H1 (cell line): ENCODE results near the gene ITGB2. TPM values are rescaled to one million over a fixed set of nuclear protein-coding genes. Genes with fewer than 3 reads are reported as not detected.

ENCODE experiments used
- BRCA1 ChIP-seq: IDR thresholded peaks from 2 replicates; pipeline ENCODE4 v1.6.1; 2012; ENCODE audit warnings: low read depth, low read length, improper control_type of control experiment
- CBX8 ChIP-seq: fragments of 300-800, 300-1000 bp; sonication (generic); IDR thresholded peaks from 2 replicates; pipeline ENCODE4 v1.7.1; 2016; ENCODE audit warnings: low read depth, low read length, borderline replicate concordance
- HDAC2 ChIP-seq, 2 experiments: fragments of 300-600 bp in 1 of 2; sonication (generic) in 1 of 2; IDR thresholded peaks; 2 replicates each; pipeline ENCODE4 v1.6.1; 2011 to 2012; ENCODE audit warnings: low read depth in 2 of 2, low read length in 2 of 2, mild to moderate bottlenecking in 2 of 2, moderate library complexity in 2 of 2, borderline replicate concordance in 1 of 2, inconsistent platforms in 1 of 2
- NRF1 ChIP-seq: IDR thresholded peaks from 2 replicates; pipeline ENCODE4 v1.6.1; 2011; ENCODE audit warnings: mild to moderate bottlenecking, low read depth, low read length, improper control_type of control experiment
- POLR2AphosphoS5 ChIP-seq: IDR thresholded peaks from 2 replicates; pipeline ENCODE4 v1.6.1; 2011; ENCODE audit warnings: low read depth, low read length
- SAP30 ChIP-seq: fragments of 300-600 bp; sonication (generic); IDR thresholded peaks from 2 replicates; pipeline ENCODE4 v1.7.1; 2012; ENCODE audit warnings: low read length, moderate library complexity, mild to moderate bottlenecking, inconsistent platforms; ENCODE audit not compliant: insufficient read depth, insufficient replicate concordance
- SIRT6 ChIP-seq: IDR thresholded peaks from one replicate; pipeline ENCODE4 v1.7.1; 2012; ENCODE audit warnings: low read length, inconsistent platforms
- polyA plus RNA-seq, 7 experiments: library from polyadenylated mRNA; depleted of rRNA in 3 of 7; stranded (reverse) in 5 of 7; unstranded in 2 of 7; fragments of >200 nt in 5 of 7; fragments of 200-250 nt in 2 of 7; gene quantifications; 1 replicate in 5 of 7; 2 replicates in 1 of 7; 4 replicates in 1 of 7; pipeline versions ENCODE4 v1.2.1 to v1.2.3, GENCODE V29; 2011 to 2013; ENCODE audit warnings: missing spikeins in 2 of 7, mixed read lengths in 2 of 7
- total RNA-seq: library from RNA; stranded (reverse); fragmentation: NEBNext Ultra II Directional; extraction: Animal tissue kit (Norgen Biotek cat#: 25700); gene quantifications from 2 replicates; pipeline ENCODE4 v1.2.1, GENCODE V29; 2021

The ITGB2 gene
- total and polyA plus RNA-seq, 2 of the 8 experiments (the other 6 are each of a cell fraction or from before 2014, with no cell fraction given), result 0.24 to 0.63 TPM

- TF ChIP-seq BRCA1, result no peak
- no peak for TF ChIP-seq POLR2AphosphoS5
- no peak for TF ChIP-seq HDAC2 (IDR thresholded peaks at IDR 0.05; ENCODE audit: borderline replicate concordance in 1 of 2, low read depth in 2 of 2, low read length in 2 of 2)
- no peak for TF ChIP-seq NRF1
- no peak for TF ChIP-seq CBX8
- TF ChIP-seq SAP30, result no peak
- TF ChIP-seq SIRT6, result no peak
Observed at GRCh38 chr21:44899768-44900558, 20.7 kb downstream of the ITGB2 start (continued).
